Measurements from ENCODE around the gene RBBP5.

DNA sequence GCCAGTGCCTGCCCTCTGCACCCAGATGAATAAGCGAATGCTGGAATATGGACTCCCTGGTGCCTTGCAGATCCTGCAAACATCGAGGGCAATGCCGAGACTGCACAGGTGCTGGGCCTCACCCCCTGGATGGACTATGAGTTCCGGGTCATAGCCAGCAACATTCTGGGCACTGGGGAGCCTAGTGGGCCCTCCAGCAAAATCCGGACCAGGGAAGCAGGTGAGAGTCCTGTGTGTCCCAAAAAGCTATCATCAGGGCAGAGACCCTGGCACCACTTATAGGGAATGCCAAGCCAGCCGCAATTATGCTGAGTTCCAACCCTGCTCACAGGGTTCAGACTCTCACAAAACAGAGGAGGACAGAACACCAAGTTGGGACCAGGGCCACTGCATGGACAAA is 54.7 kb downstream of the RBBP5 start:
- no peak for TF ChIP-seq EZH2 (IDR thresholded peaks at IDR 0.05; ENCODE audit: low read depth)
- TF ChIP-seq CTCF (conservative IDR thresholded peaks at IDR 0.05): no peak
